GM12878 (cell line): ENCODE results near the gene DTD1. TPM values are rescaled to one million over a fixed set of nuclear protein-coding genes. Genes with fewer than 3 reads are reported as not detected.

Experiments used
- ATAC-seq: fragments of 200-7000 bp; cut with Tn5 transposase; 3 replicates; pipeline ENCODE4 v1.9.1; 2020; ENCODE audit warnings: mild to moderate bottlenecking, moderate library complexity
- BruUV-seq: library from RNA; stranded (reverse); fragments of 400-500 nt; replicated peaks from 2 replicates; lab custom pipeline; 2021; lab: Mats Ljungman, UMichigan
- CTCF ChIA-PET: fragments of 300-600 bp; sonication (Branson Sonifier 250); formaldehyde crosslinking; extraction: SDS; loops from one replicate; lab custom pipeline; 2021; ENCODE audit warnings: inconsistent platforms; lab: Yijun Ruan, JAX
- POLR2A ChIA-PET: fragments of 350-600 bp; formaldehyde crosslinking; extraction: SDS; loops from one replicate; lab custom pipeline; 2021; ENCODE audit warnings: inconsistent platforms; lab: Charles Lee
- RAD21 ChIA-PET: fragments of 300-600 bp; sonication (Branson Sonifier 250); formaldehyde crosslinking; loops from one replicate; lab custom pipeline; 2023; ENCODE audit warnings: antibody characterized with exemption; ENCODE audit not compliant: unreplicated experiment; lab: Charles Lee
- SMC1A ChIA-PET: fragments of 300-600 bp; sonication (Branson Sonifier 250); formaldehyde crosslinking; loops from one replicate; lab custom pipeline; 2023; ENCODE audit not compliant: unreplicated experiment, uncharacterized antibody; lab: Charles Lee
- DNase-seq: peaks from one replicate; pipeline ENCODE4 v3.0.0-alpha.2; 2011; ENCODE audit warnings: low read depth, low spot score
- FAIRE-seq: peaks from 3 replicates; lab custom pipeline; 2011; peaks lifted over from hg19 to GRCh38; lab: Jason Lieb, UNC
- H2AFZ ChIP-seq: 2 replicates; pipeline ENCODE4 v1.6.0; 2011; ENCODE audit warnings: low read depth, low read length, control low read depth; ENCODE audit not compliant: control insufficient read depth
- H3K27ac ChIP-seq: 2 replicates; pipeline ENCODE4 v1.5.1; 2011; ENCODE audit warnings: control low read depth; ENCODE audit not compliant: control insufficient read depth, insufficient read depth
- H3K27me3 ChIP-seq, 2 experiments: replicated peaks in 1 of 2; 2 replicates each; pipeline versions ENCODE4 v1.6.0 to v1.6.1; 2011; ENCODE audit warnings: low read length in 1 of 2; ENCODE audit not compliant: control insufficient read depth in 2 of 2, insufficient read depth in 2 of 2
- H3K36me3 ChIP-seq, 2 experiments: 2 replicates each; pipeline ENCODE4 v1.5.1; 2011; ENCODE audit warnings: low read length in 1 of 2; ENCODE audit not compliant: control insufficient read depth in 2 of 2, insufficient read depth in 2 of 2
- H3K4me1 ChIP-seq: 2 replicates; pipeline ENCODE4 v1.6.1; 2011; ENCODE audit warnings: mild to moderate bottlenecking, low read length, moderate library complexity, mixed read lengths; ENCODE audit not compliant: control insufficient read depth, insufficient read depth
- H3K4me2 ChIP-seq: 2 replicates; pipeline ENCODE4 v1.6.0; 2011; ENCODE audit warnings: control low read depth; ENCODE audit not compliant: control insufficient read depth, insufficient read depth
- H3K4me3 ChIP-seq: fragments of 200-600 bp; sonication (generic); 2 replicates; pipeline ENCODE4 v1.5.1; 2016
- H3K79me2 ChIP-seq: 2 replicates; pipeline ENCODE4 v1.6.0; 2011; ENCODE audit warnings: low read length; ENCODE audit not compliant: control insufficient read depth, insufficient read depth
- H3K9ac ChIP-seq: 2 replicates; pipeline ENCODE4 v1.8.0; 2011; ENCODE audit warnings: low read length, control low read depth, mixed read lengths; ENCODE audit not compliant: control insufficient read depth, insufficient read depth
- H3K9me3 ChIP-seq: replicated peaks from 3 replicates; pipeline ENCODE4 v1.5.1; 2011; ENCODE audit warnings: mild to moderate bottlenecking, low read length; ENCODE audit not compliant: control insufficient read depth, insufficient read depth
- H4K20me1 ChIP-seq: 2 replicates; pipeline ENCODE4 v1.6.0; 2011; ENCODE audit not compliant: control insufficient read depth, insufficient read depth
- CEBPB ChIP-seq, 2 experiments: fragments of 150-350 bp in 1 of 2; IDR thresholded peaks; 2 replicates each; pipeline ENCODE4 v1.6.1; 2012 to 2014; ENCODE audit warnings: low read depth in 2 of 2, low read length in 2 of 2, borderline replicate concordance in 1 of 2, inconsistent platforms in 1 of 2
- NBN ChIP-seq: fragments of 450-650 bp; IDR thresholded peaks from 2 replicates; pipeline ENCODE4 v1.6.1; 2016
- NFYA ChIP-seq: IDR thresholded peaks from 2 replicates; pipeline ENCODE4 v1.6.1; 2011; ENCODE audit warnings: low read depth, mild to moderate bottlenecking, low read length, improper control_type of control experiment, borderline replicate concordance
- WGBS: methylation state at CpG from one replicate; pipeline ENCODE4 v1.1.6; 2016; ENCODE audit warnings: low lambda C conversion rate; ENCODE audit not compliant: insufficient replicate concordance, insufficient coverage; ENCODE audit errors: missing lambda C conversion rate; 5-methylcytosine and 5-hydroxymethylcytosine counted together
- in situ Hi-C: fragments of 300-500 bp; cut with MboI; formaldehyde crosslinking; loops from 9 replicates; pipeline ENCODE4 v1.14.3; 2018; ENCODE audit warnings: mixed read lengths
- intact Hi-C: fragments of 100-400 bp; cut with micrococcal nuclease; formaldehyde crosslinking; loops from one replicate; pipeline ENCODE4 v1.14.2; 2022; ENCODE audit not compliant: unreplicated experiment
- polyA plus RNA-seq, 11 experiments: library from polyadenylated mRNA; depleted of rRNA in 4 of 11; unstranded in 6 of 11; stranded (reverse) in 5 of 11; fragments of >200 nt; fragmentation: Nextera tagmentation in 4 of 11; fragmentation: Illumina TruSeq in 1 of 11; extraction: Ambion mirVana in 4 of 11; extraction: Trizol in 1 of 11; gene quantifications; 1 replicate in 1 of 11; 2 replicates in 10 of 11; pipeline versions ENCODE4 v1.2.1 to v1.2.3, GENCODE V29; 2011 to 2016; ENCODE audit warnings: inconsistent platforms in 2 of 11, missing spikeins in 2 of 11, low read depth in 1 of 11
- total RNA-seq, 4 experiments: library from RNA; depleted of rRNA in 3 of 4; stranded (reverse); fragments of >200 nt in 3 of 4; fragmentation: Illumina TruSeq in 1 of 4; extraction: Trizol in 1 of 4; gene quantifications; 2 replicates each; pipeline versions ENCODE4 v1.2.1 to v1.2.3, GENCODE V29; 2013 to 2021
- TF ChIP-seq, protein P1 (sequence below): IDR thresholded peaks from 2 replicates; pipeline ENCODE4 v1.6.1; 2012; ENCODE audit warnings: low read length, inconsistent platforms
- TF ChIP-seq, protein P2 (sequence below): IDR thresholded peaks from 2 replicates; pipeline ENCODE4 v1.6.1; 2011; ENCODE audit warnings: mild to moderate bottlenecking, low read depth, low read length, moderate library complexity; ENCODE audit not compliant: insufficient replicate concordance
- TF ChIP-seq, protein P3 (sequence below): fragments of 450-650 bp; IDR thresholded peaks from 2 replicates; pipeline ENCODE4 v1.6.1; 2017; ENCODE audit warnings: borderline replicate concordance

Gene DTD1
- total and polyA plus RNA-seq, 10 of the 15 experiments (the other 5 are each of a cell fraction or from before 2014, with no cell fraction given) = 24.3 to 99.8 (median 63.3) TPM

DNA sequence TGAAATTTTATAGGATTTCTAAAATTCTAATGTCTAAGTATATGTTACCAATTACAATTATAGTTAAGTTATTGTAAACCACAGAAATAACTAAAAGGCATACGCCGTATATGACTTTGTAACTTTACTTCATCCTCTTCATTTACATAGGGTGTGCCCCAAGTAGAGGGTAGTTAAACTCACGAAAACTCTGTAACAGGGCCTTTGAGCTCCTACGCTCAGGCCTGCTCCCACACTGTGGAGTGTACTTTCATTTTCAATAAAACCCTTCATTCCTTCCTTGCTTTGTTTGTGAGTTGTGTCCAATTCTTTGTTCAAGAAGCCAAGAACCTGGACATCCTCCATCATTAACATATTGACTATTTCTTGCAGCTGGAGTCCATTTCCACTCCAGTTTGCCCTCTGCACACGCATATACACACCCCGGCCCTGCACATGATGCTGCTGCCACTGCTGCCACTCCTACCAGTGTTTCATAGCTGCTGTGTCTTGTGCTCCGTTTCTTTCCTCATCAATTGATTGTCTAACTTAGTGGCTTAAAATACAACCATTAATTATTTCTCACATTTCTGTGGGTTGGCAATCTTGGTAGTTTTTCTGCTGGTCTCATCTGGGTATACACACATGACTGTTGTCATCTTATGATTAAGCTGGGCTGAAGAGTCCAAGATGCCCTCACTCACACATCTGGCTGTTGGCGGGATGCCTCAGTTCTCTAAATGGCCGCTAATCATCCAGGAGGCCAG, 192.7 kb downstream of the DTD1 start (continued):
- TF ChIP-seq, protein P1, sequence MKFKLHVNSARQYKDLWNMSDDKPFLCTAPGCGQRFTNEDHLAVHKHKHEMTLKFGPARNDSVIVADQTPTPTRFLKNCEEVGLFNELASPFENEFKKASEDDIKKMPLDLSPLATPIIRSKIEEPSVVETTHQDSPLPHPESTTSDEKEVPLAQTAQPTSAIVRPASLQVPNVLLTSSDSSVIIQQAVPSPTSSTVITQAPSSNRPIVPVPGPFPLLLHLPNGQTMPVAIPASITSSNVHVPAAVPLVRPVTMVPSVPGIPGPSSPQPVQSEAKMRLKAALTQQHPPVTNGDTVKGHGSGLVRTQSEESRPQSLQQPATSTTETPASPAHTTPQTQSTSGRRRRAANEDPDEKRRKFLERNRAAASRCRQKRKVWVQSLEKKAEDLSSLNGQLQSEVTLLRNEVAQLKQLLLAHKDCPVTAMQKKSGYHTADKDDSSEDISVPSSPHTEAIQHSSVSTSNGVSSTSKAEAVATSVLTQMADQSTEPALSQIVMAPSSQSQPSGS = no peak
- TF ChIP-seq, protein P2, sequence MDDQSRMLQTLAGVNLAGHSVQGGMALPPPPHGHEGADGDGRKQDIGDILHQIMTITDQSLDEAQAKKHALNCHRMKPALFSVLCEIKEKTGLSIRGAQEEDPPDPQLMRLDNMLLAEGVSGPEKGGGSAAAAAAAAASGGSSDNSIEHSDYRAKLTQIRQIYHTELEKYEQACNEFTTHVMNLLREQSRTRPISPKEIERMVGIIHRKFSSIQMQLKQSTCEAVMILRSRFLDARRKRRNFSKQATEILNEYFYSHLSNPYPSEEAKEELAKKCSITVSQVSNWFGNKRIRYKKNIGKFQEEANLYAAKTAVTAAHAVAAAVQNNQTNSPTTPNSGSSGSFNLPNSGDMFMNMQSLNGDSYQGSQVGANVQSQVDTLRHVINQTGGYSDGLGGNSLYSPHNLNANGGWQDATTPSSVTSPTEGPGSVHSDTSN = no peak
- TF ChIP-seq, protein P3, sequence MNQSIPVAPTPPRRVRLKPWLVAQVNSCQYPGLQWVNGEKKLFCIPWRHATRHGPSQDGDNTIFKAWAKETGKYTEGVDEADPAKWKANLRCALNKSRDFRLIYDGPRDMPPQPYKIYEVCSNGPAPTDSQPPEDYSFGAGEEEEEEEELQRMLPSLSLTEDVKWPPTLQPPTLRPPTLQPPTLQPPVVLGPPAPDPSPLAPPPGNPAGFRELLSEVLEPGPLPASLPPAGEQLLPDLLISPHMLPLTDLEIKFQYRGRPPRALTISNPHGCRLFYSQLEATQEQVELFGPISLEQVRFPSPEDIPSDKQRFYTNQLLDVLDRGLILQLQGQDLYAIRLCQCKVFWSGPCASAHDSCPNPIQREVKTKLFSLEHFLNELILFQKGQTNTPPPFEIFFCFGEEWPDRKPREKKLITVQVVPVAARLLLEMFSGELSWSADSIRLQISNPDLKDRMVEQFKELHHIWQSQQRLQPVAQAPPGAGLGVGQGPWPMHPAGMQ = no peak
- TF ChIP-seq NFYA = no peak
- TF ChIP-seq, all 136 proteins: peak for 0

DNA sequence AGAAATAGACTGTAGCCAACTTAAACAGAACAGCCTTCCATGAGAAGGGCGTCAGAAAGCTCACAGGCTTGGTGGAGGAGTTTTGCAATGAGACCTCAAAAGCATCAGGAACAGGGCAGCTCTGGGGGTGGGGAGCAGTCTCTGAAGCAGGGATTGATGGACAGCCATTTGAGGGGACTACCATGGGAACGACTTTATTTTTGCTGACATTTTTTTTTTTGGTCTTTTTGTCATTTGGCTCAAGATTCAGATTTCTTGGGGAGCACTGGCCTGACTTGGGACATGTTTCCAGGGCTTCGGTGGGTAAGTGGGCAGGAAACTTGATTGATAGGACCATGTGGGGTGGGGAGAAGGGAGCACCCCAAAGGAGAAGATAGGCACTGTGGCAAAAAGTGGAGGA, 193.7 kb downstream of the DTD1 start:
- H2AFZ ChIP-seq = no peak overlapping the region
- H3K4me3 ChIP-seq = no peak overlapping the region
- ATAC-seq = no peak
- POLR2A ChIA-PET = no interaction called here
- no peak for DNase-seq
- 12% methylated on average over 3 of the region's 3 CpGs for WGBS
- H3K4me1 ChIP-seq = no peaks in the 10 kb centered on the region
- FAIRE-seq = no peak
- CTCF ChIA-PET = no interaction called here
- SMC1A ChIA-PET = no interaction called here
- H3K79me2 ChIP-seq = no peaks in the 10 kb centered on the region
- RAD21 ChIA-PET = no interaction called here
- H3K27ac ChIP-seq = no peak overlapping the region
- intact Hi-C loops (no loop called here), in situ Hi-C loops (no loop called here)
- no peaks in the 10 kb centered on the region for H4K20me1 ChIP-seq
- H3K4me2 ChIP-seq = no peak overlapping the region
- no TSS peak for BruUV-seq
- H3K27me3 ChIP-seq = no peaks in the 10 kb centered on the region; a peak in 1 of 4 replicates
- H3K9me3 ChIP-seq = no peaks in the 10 kb centered on the region
- H3K9ac ChIP-seq = no peak overlapping the region
- no peaks in the 10 kb centered on the region for H3K36me3 ChIP-seq
- TF ChIP-seq NBN (no peak), CEBPB (IDR thresholded peaks at IDR 0.05; ENCODE audit: borderline replicate concordance in 1 of 2, low read depth in 2 of 2, low read length in 2 of 2) (no peak)
- TF ChIP-seq, all 136 proteins: peak for 0
